ENCODE measurements around the gene RNPEPL1. TPM values are rescaled to one million over a fixed set of nuclear protein-coding genes. Genes with fewer than 3 reads are reported as not detected.

The RNPEPL1 gene
- total RNA-seq, 1 donor from 2014 or later = 91.8 TPM

DNA sequence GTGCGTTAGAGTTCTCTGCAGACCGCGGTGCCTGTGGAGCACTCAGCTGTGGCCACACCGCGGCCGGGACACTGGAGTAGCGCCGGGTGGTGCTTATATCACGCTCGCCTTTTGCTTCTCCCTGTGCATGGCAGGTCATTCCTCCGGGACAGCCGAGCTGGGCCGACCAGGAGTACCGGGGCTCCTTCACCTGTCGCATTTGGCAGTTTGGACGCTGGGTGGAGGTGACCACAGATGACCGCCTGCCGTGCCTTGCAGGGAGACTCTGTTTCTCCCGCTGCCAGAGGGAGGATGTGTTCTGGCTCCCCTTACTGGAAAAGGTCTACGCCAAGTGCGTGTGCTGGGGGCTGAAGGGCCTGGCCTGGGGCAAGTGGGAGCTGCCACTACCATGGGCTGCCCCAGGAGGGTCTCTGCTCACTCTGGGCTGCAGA, 22.4 kb downstream of the RNPEPL1 start:
- DNase-seq (ENCODE audit: low spot score) = no peak

- DNase-seq (ENCODE audit: low spot score) = no peak
Measured at GRCh38 chr2:240591226-240591625, 22.9 kb downstream of the RNPEPL1 start.

- DNase-seq (ENCODE audit: low spot score) = no peak
Measured at GRCh38 chr2:240591784-240592183, 23.5 kb downstream of the RNPEPL1 start.

DNA sequence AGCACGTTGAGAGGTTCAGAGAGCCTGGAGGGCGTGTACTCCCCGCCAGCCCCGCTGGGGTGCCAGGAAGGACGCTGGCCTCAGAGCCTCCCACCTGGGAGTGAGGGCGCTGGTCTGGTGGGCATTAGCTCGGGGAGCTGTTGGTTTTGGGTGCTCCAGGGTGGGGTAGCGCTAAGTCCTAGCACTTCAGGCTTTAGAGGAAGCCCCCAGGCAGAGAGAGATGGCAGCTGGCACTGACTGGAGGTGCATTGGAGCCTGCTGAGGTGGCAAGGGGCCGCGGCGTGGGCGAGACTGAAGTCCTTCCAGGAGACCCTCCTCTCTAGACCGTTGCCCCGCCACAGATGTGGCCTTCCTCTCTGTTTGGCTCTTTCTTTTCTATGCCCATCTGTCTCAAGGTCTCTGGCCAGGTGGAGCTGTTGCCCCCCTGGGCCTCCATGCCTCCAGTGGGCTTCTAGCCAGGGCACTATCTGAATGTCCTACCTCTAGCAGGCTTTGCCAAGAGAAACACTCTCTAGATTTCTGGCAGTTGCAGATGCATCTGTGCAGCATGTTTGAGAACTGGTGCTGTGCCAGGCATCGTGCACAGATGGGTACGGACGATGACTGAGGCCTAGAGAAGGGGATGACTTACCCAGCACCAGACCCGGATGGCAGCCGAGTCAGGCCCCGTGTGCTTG, 24.9 kb downstream of the RNPEPL1 start:
- DNase-seq (ENCODE audit: low spot score) = no peak

DNA sequence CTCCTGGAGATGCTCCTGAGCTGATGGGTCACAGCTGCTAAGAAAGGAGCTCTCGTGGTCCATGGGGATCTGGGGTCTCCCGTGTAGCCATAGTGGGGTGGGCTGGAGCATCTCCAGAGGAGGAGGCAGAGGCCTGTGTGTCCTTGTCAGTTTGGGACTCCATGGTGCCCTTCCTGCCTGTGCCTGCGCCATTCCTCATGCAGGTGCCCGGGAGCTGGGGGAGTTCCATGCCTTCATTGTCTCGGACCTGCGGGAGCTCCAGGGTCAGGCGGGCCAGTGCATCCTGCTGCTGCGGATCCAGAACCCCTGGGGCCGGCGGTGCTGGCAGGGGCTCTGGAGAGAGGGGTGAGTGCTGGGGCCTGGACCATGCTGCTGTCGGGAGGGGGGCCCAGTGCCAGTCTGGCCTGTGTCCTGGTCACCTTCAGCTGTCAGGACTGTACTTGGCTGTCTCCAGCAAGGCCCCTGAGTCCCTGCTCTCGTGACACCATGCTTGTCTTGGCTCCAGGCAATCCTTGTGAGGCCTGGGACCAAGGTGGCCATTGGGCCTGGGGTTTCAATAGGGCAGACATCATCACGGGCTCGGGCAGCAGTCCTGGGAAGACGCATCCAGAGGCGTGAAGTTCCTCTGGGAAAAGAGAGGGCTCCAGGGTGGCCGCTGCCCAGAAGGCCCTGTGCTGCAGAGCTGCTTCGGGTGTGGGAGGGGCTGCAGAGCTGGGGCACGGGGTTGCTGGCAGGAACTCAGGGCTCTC, 25.6 kb downstream of the RNPEPL1 start:
- DNase-seq (ENCODE audit: low spot score) = no peak

DNA sequence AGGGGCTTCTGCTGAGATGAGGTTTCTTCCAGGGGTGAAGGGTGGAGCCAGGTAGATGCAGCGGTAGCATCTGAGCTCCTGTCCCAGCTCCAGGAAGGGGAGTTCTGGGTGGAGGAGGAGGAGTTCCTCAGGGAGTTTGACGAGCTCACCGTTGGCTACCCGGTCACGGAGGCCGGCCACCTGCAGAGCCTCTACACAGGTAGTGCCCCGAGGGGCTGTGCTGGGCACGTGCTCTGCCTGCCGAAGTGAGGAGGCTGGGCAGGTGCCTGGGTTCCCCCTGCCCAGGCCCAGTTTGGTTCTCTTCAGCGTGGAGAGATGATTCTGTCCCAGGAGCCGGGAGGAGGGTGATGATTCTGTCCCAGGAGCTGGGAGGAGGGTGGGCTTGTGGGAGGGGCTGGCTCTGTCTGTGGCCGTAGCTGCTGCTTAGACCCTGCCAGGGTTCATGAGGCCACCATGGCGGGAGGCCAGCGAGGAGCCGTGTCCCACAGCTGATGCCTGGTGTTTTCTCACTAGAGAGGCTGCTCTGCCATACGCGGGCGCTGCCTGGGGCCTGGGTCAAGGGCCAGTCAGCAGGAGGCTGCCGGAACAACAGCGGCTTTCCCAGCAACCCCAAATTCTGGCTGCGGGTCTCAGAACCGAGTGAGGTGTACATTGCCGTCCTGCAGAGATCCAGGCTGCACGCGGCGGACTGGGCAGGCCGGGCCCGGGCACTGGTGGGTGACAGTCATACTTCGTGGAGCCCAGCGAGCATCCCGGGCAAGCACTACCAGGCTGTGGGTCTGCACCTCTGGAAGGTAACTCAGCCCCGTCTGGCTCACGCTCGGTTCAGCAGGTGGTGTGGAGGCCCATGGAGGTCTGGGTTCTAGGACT, 26.5 kb downstream of the RNPEPL1 start:
- DNase-seq (ENCODE audit: low spot score) = no peak

DNA sequence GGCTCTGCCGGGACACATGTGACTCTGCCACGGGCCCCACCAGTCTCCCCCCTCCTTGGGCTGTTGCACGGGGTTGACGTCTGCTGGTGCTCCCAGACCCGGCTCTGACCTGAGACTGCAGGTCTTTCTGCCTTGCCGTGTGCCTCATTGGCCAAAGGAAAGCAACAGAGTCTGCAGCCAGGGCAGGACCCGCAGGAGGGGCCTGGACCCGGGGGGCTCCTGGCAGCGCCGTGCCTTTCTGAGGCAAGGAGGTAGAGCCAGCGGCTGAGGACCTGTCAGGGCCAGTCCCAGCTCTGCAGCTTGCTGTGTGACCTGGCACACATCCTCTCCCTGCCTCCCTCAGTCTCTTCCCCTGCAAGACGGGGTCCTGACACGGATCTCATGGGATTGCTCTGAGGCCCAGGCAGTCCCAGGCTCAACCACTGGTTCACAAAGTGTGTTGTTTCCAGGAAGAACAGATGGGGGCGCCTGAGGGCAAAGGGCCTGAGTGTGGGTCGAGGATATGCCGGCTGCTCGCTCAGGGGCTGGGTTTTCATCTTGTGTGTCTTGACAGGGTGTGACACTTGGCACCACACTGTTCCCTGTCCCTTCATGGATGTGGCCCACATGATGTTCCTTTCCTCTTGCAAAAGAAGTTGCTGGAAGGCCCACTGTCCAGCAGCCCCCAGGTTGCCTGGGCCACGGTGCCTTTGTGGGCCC, 27.2 kb downstream of the RNPEPL1 start:
- DNase-seq (ENCODE audit: low spot score) = no peak

DNA sequence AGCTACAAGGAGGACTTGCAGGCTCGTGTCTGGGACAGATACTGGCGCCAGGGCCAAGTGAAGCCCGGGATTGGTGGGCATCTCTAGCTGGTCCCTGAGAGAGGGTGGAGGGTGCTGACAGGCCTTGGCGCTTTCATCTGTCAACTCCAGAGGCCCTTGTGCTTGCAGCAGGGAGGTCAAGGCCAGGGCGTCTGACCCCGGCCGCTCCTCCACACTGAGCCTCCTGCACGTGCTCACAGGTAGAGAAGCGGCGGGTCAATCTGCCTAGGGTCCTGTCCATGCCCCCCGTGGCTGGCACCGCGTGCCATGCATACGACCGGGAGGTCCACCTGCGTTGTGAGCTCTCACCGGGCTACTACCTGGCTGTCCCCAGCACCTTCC, 27.8 kb downstream of the RNPEPL1 start:
- no peak for DNase-seq (ENCODE audit: low spot score)

DNA sequence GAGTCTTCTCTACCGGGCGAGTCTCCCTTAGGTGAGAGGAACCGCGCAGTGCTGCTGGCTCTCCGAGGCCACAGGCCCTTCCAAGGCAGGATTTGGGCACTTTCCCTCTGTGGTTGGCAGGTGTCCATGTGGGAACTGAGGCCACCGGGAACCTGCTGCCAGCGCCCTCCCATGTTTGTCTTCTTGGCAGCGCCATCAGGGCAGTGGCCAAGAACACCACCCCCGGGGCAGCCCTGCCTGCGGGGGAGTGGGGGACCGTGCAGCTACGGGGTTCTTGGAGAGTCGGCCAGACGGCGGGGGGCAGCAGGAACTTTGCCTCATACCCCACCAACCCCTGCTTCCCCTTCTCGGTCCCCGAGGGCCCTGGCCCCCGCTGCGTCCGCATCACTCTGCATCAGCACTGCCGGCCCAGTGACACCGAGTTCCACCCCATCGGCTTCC, 28.2 kb downstream of the RNPEPL1 start:
- no peak for DNase-seq (ENCODE audit: low spot score)

- DNase-seq (ENCODE audit: low spot score) = no peak
Measured at GRCh38 chr2:240597054-240597418, 28.8 kb downstream of the RNPEPL1 start.

DNA sequence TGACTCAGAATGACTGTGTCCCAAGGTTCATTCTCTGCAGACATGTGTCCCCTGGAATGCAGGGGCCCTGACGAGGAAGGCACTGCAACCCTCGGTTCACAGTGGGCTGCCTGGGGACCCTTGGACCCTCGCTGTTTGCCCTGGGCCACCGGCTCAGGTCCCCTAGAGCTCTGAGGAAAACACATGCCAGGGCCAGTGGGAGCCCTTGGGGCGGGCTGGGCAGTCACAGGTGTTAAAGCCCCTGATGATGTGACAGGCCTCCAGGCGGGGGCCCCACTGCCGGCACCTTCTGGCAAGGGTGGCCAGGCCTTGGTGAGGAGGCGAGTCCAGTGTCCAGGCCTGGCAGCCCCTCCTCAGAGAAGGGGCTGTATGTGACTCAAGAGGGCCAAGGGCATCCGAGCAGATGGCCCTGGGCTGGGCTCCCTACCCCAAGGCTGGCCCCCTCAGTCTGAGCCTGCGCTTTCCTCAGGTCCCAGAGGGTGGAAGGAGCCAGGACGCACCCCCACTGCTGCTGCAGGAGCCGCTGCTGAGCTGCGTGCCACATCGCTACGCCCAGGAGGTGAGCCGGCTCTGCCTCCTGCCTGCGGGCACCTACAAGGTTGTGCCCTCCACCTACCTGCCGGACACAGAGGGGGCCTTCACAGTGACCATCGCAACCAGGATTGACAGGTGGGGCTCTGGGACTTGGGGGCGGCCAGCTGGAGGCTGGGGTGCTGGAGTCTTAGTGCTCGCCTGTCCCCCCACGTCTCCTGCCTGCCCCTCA, 29.3 kb downstream of the RNPEPL1 start:
- DNase-seq (ENCODE audit: low spot score) = no peak

DNA sequence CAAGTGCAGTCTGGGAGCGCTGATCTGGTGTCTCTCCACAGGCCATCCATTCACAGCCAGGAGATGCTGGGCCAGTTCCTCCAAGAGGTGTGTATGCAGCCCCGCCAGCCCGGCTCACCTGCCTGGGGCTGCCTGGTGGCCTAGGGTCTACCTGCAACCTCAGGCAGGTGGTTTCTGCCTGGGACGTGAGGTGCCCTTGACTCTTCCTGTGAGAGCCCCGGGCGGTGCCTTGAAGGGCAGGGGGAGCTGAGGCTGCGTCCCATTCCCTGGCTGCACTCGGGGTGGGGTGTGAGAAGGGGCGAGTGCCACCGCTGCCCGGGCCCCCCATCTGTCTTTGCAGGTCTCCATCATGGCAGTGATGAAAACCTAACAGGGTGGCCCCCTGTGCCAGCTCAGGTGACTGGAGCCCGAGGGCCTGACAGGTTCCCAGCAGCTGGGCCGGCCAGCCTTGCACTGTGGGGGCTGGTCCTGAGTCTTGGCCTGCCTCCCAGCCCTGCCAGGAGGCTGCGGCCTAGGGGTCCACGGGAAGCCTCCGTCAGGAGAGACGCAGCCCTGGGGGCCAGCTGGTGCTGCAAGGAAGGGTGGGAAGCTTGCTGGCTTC, 30.1 kb downstream of the RNPEPL1 start:
- DNase-seq (ENCODE audit: low spot score) = no peak

GRCh38 chr2:240599141-240599583, 30.9 kb downstream of the RNPEPL1 start:
- DNase-seq (ENCODE audit: low spot score) = no peak

- DNase-seq (ENCODE audit: low spot score) = no peak
Measured at GRCh38 chr2:240600451-240600961, 32.2 kb downstream of the RNPEPL1 start.

DNA sequence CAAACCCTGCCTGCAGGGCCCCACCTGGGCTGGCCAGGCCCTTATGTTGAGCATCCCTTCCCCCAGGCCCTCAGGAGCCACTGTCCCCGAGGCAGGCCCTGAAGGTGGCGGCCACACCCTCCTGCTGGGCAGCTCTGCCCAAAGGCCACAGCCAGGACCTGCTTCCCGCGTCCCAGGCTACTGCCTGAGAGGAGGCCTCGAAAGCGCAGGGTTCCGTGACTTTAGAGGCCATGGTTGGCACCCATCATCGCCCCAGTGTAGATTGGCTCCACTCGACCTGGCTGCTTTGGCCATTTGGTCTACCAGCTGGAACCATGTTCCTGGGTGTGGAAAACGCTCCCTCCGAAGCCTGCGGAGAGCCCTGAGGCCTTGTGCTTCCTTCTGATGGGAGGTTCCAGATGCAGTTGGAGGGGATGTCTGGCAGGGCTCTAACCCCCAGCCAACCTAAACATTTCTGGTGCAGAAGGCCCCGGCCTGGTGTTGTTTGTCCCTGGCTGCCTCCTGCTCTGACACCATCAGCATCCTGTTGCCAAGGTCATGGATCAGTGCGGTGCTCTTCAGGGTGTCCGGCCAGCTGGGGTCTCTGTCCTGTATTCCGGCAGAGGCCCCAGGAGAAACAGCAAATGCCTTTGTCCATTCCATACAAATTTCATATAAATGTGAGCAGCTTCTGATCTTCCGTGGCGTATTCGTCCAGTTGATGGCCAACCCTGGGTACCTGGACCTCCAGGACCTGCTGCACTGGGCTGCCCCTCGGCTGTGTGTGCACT, 33.0 kb downstream of the RNPEPL1 start:
- DNase-seq (ENCODE audit: low spot score) = no peak

DNA sequence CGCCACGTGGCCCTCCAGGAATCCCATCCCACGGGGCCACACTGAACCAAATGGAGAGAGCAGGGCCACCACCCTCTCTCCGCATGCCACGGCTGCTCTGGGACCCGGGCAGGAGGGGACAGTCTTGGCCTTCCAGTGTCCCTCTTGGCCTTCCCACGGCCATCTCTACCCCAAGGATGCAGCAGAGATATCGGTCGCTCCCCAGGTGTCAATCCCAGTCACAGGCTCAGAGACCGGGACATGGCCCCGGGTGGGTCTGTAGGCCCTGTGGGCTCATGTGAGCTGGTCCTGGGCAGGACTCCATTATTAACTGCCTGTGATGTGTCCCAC, 33.5 kb downstream of the RNPEPL1 start:
- no peak for DNase-seq (ENCODE audit: low spot score)

DNA sequence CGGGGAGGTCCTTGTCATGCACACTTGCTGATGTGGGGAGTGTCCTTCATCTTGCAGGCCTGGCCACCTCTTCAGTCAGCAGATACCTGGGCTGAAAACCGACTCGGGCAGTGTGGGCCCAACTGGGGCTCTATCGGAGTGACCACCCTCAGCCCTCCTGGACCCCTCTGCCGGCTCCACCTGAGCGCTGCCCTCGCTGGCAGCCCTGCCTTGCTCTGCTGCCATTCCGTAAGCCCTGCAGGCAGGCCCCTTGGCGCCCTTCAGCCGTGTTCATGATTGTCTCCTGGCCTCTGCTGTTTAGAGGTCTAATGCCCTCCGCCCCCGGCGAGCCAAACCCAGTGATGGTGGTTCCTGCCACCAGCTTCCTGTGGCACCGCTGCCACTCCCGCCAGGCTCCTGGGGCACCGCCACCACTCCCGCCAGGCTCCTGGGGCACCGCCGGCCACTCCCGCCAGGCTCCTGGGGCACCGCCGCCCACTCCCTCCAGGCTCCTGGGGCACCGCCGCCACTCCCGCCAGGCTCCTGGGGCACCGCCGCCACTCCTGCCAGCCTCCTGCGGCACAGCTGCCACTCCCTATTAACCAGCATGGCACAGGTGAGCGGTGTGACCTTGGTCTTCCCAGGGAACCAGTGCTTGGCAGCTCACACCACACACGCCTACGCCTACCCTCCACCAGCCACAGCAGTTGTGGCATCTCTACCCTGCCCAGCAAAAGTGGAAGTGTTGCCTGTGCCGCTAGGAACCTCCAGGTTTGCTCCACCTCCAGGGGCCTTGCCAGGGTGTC, 34.2 kb downstream of the RNPEPL1 start:
- DNase-seq (ENCODE audit: low spot score) = no peak

DNA sequence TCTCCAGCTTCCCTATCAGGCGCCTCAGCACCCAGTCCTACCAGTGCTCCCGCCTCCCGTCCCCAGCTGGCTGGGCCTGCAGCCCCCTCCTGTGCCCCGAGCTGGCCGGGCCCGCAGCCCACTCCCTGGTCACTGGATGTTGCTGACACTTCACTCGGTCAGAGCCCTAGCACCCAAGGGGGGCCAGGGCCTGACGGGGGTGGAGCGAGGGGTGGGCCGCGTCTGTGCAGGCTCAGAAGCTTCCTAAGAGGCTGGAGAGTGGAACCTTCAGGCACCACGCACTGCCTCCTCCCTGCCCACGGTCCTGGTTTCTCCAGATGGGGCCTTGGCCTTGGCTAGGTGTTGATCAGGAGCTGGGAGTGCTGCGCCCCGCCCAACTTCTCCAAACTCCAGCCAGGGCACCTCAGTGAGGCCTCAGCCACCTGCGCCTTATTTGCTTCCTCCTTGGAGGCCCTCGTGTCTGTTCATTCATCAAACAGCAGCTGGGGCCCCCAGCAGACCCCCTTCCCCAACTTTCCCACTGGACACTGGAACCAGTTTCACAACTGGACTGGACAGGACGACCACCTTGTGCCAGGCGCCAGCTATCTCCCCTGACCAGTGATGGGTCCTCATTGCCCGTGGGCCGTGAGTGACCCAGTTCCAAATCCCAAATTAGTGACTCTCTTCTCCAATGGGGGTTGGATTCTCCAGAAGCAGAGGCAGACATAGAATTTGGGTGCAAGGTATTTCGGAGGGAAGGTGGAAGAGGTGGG, 35.0 kb downstream of the RNPEPL1 start:
- DNase-seq (ENCODE audit: low spot score) = no peak

Measured in mucosa of gallbladder (tissue), 1 donor.